GM18870 (cell line): ENCODE results near the gene SPIRE2.
"Not testable (repeated sequence)": the region's sequence is repeated elsewhere in the genome, so short reads cannot be mapped to it uniquely, and the experiment has no call there.

Experiments
- ATAC-seq: cut with Tn5 transposase; IDR thresholded peaks from one replicate; pipeline ENCODE4 v1.9.1; 2021; ENCODE audit warnings: moderate library complexity; ENCODE audit not compliant: unreplicated experiment

Gene SPIRE2

DNA sequence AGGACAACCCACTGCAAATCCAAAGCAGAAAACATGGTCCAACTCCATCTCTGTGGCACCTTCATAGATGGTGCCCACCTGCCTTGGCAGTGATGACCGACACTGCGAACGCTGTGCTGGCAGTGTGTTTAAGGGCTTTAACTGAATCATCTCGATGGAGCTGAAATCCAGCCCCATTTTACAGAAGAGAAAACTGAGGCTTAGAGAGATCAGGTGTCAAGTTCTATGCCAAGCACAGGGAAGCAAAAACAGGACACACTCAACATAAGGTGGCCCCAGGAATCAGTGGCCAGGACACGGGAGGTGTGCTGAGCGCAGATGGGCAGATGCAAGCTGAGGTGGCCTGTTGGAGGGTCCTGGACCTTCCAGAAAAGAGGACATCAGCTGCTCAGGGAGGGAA, 34.5 kb downstream of the SPIRE2 start:
- ATAC-seq = no peak

DNA sequence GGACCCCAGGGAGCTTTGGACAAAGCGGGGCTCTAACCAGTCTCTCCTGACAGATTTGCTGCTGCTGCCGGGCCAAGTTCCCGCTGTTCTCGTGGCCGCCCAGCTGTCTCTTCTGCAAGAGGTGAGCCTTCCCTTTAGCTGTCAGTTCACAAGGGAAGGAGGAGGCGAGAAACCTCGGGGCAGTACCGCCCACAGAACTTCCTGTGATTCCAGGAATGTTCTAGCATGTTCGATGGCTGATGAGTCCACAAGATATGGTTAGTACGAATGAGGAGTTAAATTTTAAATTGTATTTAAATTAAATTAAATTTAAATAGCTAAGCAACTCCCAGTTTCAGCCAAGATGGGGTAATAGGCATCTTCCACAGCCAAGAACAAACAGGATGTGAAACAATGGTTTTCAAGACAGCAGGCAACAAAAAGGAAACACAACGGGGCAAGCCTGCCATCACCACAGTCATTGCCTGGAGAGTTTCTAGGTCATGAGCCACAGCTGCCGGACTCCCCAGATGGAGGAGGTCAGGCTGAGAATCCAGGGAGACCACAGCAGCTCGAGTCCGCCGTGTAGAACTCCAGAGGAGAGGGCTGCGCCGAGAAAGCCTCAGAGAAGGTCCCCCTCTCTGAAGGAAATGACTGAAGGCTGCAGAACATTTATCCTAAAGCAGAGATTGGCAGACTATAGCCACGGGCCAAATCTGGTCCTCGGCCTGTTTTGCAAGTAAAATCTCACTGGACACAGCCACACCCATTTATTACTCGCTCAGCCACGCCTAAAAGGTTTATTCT, 35.7 kb downstream of the SPIRE2 start:
- peak; percentile 66 for ATAC-seq

DNA sequence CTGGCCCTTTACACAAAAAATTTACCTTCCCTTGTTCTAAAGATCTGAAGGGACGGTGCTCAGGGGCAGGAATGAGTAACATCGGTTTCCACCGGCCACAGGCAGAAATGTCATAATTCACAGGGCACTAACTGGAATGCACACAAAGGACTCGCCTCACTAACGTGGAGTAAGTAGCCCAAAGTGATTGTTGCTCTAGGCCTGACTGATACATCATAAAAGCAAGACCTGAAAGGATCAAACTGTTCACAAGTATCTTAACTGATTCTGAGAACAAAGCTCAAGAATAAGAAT, 36.2 kb downstream of the SPIRE2 start:
- no peak for ATAC-seq

DNA sequence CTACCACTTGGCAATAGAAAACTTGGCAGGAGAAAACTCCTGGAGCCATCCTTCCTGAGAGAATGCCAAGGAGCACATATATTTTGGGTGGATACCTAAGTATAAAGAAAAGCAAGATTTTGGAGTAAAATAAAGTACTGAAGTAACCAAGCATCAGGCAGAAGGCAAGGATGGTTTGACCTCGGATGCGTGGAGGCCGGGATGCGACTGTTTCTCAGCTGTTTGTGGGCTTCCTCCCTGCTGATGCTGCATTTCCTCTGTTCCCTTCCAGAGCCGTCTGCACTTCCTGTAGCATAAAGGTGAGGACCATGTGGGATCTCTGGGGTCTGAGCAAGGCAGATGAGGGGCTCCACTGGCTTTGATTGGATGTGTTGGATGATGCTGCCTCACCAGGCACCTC, 39.6 kb downstream of the SPIRE2 start:
- ATAC-seq = no peak

DNA sequence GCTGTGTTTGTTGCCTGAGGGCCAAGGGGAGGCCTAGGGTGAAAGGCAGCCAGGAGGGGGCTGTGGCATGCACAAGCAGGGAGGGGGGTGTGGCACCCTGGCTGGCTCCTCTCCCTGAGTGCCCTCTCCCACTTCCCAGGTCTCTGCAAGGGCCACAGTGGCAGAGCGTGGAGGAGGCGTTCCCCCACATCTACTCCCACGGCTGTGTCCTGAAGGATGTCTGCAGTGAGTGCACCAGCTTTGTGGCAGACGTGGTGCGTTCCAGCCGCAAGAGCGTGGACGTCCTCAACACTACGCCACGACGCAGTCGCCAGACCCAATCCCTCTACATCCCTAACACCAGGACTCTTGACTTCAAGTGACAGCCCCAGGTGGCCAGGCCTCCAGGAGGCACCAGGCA, 41.6 kb downstream of the SPIRE2 start:
- ATAC-seq = no peak

DNA sequence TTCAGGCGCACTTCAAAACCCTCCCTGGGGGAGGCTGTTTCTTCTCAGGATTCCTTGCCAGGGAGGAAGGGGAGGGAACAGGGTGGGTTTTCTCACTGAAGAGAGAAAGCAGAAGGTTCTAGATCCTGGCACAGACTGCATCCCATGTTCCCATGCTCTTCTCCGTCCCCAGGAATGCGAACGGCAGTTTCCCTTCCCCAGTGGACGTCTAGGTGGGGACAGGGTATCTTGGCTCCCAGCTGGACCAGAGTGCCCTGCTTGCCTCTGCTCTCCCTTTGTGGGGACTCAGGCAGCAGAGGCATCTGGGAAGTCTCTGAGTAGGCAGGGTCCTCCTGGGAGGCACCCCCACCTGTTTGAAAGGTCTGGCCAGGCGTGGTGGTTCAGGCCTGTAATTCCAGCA, 42.2 kb downstream of the SPIRE2 start:
- no peak for ATAC-seq

DNA sequence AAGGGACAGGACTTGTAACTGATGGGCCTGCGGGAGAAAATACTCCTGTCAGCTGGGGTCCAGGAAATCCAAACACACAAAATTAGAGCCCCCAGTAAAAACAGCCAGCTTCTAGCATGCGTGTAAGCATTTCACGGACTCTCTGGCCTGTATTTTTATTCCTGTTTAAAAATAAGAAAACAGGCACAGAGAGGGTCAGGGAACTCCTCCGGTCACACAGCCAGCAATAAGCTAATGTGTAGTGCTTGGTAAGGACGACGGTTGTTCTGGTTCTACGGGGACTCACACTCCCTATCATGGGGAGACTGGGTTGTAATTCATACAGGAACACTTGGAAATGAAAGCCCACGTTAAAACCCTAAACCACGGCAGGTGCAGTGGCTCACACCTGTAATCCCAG, 43.6 kb downstream of the SPIRE2 start:
- ATAC-seq = no peak

DNA sequence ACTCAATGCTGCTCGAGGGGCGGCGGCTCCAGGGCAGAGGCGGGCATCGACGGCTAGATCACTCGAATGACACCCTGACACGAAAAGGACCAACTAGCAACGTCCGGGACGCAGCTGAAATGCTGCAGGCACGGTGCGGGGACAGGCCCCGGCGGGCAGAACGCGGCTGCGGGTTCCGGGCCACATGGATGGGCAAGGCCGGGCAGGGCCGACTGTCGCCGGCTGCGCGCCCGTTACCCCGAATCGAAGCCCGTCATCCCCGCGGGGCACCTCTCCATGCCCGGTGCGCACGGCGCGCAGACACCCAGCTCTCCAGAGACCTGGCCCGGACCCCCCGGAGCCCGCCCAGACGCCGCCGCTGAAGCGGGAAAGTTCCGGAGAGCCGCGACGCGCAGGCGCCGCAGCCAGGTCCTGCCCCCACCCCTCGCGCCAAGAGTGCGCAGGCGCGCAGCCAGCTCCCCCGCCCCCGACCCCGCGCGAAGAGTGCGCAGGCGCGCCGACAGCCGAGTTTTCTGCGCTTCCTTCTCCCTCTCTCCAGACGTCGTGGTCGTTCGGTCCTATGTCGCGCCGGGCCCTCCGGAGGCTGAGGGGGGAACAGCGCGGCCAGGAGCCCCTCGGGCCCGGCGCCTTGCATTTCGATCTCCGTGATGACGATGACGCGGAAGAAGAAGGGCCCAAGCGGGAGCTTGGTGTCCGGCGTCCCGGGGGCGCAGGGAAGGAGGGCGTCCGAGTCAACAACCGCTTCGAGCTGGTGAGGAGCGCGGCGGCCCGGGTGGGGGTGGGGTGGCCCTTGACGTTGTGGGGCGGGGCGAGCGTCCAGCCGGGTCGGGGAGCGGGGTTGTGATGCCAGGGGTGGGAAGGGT, 45.1 kb downstream of the SPIRE2 start, which contains the start of gene TCF25:
TCF25 (plus strand) TSS at position 484 of the 863 bp plus-strand sequence; CDS start at position 560, 76 bp downstream.
- no peak for ATAC-seq

DNA sequence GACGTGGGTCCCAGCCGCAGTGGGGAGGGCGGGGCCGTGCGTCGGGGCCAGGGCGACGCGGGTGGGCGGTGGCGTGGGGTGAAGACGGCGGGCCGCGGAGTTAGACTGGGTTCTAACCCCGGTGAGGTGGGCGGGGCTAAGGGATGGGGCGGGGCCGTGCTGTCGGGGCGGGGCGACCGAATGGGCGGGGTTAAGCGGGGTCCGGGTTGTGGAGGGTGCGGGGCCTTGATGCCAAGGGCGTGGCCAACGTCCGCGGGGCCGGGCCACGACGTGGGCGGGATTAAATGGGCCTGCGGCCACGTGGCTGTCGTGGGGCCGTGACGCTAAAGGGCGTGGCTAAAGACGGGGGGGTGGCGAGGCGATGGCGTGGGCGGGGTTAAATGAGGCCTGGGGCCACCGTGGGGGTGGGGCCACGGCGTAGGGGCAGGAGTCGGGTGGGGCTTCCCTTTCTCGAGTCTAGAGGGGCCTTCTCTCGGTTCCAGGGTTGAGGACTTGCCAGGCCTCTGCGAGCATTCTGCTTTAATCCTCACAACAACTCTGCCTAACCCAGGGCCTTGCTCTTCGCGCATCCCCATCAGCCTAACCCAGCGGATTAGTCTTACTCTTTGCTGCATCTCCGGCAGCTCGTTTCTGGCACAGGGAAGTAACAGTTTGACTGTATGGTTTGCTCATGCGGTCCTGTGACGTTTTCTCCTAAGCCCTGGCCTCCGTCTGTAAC, 45.9 kb downstream of the SPIRE2 start:
- no peak for ATAC-seq

DNA sequence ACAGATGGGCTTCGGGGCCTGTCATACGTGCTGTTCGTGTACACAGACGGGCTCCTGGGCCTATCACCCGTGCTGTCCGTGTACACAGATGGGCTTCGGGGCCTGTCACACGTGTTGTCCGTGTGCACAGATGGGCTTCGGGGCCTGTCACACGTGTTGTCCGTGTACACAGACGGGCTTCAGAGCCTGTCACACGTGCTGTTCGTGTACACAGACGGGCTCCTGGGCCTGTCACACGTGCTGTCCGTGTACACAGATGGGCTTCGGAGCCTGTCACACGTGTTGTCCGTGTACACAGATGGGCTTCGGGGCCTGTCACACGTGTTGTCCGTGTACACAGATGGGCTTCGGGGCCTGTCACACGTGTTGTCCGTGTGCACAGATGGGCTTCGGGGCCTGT, 50.8 kb downstream of the SPIRE2 start:
- ATAC-seq = not testable (repeated sequence)

DNA sequence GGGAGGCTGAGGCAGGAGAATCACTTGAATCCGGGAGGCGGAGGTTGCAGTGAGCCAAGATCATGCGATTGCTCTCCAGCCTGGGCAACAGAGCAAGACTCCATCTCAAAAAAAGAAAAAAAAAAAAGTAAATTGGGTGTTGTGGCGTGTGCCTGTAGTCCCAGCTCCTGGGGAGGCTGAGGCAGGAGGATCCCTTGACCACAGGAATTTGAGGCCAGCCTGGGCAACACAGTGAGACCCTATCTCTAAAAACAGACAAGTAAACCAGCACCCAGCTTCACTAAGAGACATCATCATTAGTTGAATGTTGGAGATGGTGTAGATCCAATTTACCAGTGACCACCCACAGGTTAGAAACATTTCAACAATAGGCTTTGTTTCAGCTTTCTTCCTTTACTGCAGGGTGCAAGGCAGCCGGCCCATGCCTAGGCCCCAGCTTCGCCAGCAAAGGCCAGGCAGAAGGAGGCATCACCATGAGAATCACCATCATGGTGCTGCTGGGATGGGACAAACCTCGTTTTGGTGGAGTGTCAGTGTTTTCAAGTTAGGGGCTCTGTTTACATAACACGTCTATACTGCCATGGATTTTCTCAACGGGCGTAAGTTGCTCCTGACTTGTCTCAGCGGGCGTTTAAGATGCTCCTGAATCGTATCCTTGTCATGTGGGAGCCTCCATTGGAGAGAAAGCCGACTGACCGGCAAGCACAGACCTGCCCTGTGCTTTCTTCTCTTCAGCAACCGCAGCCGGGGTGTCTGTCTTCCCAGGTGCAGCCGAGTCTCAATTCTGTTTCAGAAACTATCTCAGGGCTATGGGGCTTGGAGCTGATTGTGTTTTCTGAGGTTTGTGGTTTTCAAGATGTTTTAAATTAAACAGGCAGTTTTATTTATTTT, 52.4 kb downstream of the SPIRE2 start:
- no peak for ATAC-seq

DNA sequence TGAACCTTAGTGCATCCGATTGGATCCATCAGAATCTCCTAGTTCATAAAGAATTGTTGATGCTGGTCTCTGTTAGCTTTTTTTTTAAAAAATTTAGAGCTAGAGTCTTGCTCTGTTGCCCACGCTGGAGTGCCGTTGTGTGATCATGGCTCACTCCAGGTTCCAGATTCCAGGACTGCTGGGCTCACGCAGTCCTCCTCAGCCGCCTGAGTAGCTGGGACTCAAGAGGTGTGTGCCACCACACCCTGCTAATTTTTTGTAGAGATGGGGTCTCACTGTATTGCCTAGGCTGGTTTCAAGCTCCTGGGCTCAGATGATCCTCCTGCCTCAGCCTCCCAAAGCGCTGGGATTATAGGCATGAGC, 53.1 kb downstream of the SPIRE2 start:
- no peak for ATAC-seq

DNA sequence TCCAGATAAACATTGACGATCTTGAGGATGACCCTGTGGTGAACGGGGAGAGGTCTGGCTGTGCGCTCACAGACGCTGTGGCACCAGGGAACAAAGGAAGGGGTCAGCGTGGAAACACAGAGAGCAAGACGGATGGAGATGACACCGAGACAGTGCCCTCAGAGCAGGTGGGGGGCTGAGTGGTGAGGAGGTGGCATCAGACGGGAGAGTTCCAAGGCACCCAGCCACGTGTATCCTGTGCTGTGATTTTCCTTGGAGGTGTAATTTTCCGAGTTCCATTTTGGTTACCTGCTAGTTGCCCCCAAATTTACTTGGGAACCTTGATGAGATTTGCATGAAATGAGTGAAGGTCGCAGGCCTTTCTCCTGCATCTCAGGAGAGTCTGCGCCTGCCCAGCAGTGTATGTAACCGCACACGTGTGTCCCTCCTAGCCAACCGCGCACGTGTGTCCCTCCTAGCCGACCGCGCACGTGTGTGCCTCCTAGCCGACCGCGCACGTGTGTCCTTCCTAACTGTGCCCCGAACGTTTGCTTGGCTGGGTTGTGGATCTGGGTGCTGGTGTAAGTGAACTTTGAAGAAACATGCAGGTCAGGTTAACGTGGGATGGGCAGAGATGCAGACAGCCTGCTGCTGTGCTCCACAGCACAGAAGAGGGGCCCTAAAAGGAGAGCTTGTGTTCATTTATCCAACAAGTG, 55.2 kb downstream of the SPIRE2 start:
- ATAC-seq = no peak

DNA sequence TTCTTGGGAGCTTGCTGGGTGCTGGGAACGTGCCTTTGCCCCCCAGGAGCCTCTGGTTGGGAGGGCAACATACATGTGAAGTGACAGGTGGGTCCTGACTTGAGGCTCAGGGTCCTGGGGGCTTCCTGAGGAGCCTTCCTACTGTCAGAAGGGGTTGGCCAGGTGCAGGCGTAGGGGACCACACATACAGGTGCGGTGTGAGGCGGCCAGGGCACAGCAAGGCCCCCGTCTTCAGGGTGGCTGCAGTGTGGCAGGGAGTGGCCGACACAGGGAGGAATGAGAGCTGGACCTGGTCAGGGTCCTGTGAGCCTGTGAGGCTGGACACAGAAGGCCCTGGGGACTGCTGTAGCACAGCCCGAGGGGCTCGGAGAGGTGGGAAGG, 55.8 kb downstream of the SPIRE2 start:
- no peak for ATAC-seq

DNA sequence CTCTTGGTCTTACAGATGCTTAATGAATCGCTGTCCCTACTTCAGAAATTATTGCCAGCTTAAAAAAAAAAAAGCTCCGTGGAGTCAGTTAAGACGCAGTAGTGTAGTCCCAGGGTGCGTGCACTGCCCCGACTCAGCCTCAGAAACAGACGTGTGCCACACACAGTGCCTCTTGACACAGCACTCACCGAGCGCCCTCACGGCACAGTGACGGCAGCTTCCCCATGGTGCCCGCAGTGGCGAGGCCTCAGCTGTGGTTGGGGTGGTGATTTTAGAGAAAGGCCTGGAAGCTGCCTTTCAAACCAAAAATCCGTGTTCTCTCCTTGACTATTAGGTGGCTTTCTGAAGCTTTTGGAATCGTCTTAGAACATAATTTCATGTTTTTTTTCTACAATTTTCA, 59.0 kb downstream of the SPIRE2 start:
- no peak for ATAC-seq

DNA sequence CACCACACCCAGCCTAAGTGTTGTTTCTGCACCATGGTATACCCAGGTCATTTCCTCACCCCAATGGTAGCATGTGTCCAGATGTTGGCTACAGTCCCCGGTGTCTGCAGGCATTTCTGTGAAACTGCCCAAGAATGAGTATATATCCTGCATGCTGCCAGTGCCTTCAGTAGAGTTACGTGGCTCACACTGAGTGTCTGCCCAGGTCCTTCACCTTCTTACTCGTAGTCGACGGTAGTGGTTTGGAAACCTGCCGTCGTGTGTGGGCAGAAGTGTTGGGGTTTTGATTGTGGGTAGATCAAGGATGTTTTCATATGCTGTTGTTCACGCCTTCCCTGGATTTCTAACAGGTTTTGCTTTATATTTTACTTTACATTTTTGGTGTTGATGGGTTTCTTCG, 61.9 kb downstream of the SPIRE2 start:
- no peak for ATAC-seq

DNA sequence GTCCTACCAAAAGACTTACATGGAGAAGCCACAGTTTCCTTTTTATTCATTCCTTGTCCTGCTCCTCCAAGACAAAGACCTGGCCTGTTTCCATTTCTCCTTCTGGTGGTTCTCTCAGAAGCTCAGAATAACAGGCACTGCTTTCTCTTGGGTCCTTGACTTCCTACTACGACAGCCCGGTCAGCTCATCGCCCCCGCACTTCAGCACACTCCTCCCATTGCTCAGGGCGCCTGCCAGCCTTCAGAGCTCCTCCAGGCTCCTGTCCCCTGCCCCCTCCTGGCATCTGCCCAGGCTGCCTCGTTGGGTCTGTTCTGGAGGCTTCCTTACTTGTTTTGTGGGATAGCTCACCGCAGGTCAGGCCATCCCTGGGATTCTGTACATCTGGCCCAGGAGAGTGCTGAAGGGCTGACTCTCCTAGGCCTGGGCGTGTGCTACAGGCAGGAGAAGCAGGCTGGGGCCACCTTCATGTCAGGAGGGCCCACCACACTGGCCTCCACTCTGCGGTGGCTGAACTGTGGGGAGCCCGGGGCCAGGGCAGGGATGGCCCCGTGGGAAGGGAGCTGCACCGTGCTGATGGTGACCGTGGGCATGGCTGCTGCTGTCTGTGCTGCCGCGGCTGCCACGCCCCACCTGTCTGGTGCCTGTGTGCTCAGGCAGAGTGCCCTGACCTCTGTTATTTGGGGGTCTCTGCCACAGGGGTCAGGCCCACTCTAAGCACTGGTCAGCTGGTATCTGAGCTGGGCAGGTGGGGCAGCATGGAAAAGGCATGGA, 62.8 kb downstream of the SPIRE2 start:
- ATAC-seq = no peak

DNA sequence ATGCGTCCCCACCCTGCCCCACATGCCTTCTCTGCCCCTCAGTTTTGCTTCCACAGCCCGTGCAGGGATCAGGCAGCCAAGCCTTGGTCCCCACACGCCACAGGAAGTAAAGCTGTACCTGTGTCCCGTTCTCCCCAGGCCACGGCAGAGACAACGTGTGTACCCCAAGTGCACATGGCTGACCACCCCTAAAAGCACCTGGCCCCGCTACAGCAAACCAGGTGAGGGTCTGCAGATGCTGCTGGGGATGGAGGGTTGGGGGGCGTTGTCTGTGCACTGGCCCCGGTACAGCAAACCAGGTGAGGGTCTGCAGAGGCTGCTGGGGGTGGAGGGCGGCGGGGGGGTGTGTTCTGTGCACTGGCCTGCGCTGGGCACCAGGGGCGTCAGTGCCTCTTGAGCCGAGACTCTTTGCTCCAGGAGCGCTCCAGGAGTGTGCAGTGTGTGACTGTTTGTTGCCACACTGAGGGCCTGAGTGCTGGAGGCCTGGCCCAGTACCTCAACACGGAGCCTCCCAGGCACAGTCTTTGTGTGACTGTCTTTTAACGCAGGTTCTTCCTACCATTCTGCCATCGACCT, 63.9 kb downstream of the SPIRE2 start:
- ATAC-seq = no peak

DNA sequence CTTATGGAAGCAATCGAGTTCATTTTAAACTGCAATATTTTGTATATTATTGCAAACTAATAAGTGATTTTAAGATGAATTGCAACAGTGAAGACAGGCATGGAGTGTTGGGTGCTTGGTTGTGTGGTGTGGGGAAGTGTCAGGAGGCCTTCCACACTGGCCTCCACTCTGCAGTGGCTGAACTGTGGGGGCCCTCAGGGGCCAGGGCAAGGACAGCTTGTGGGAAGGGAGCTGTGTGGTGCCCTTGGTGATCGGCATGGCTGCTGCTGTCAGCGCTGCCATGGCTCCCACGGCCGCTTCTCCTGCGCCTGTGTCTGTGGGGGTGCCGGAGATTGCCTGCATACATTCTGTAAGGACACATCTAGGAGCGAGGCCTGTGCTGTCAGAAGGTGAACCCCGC, 64.4 kb downstream of the SPIRE2 start:
- ATAC-seq = no peak
